Smooth muscle cell (in vitro differentiated cells): Measurements from ENCODE around the gene SFXN3. TPM values are rescaled to one million over a fixed set of nuclear protein-coding genes. Genes with fewer than 3 reads are reported as not detected.
A peak's percentile ranks its signal among the peaks of the same experiment; 100 is the strongest.

Source experiments
- DNase-seq: peaks from one replicate; lab custom pipeline; 2025; ENCODE audit not compliant: unreplicated experiment; lab: John Stamatoyannopoulos, UW
- H2AFZ ChIP-seq: fragments of 200-600 bp; sonication (generic); 2 replicates; pipeline ENCODE4 v1.6.0; 2016; ENCODE audit warnings: antibody characterized with exemption, low read depth, mild to moderate bottlenecking
- H3F3A ChIP-seq: fragments of 200-600 bp; sonication (generic); 2 replicates; pipeline ENCODE4 v1.6.0; 2017; ENCODE audit warnings: antibody characterized with exemption, low read depth
- H3K27ac ChIP-seq: fragments of 200-600 bp; sonication (generic); 2 replicates; pipeline ENCODE4 v1.5.1; 2016; ENCODE audit warnings: low read depth, mild to moderate bottlenecking
- H3K27me3 ChIP-seq: fragments of 200-600 bp; sonication (generic); 2 replicates; pipeline ENCODE4 v1.6.1; 2016; ENCODE audit warnings: low read depth, mild to moderate bottlenecking
- H3K36me3 ChIP-seq: fragments of 200-600 bp; sonication (generic); 2 replicates; pipeline ENCODE4 v1.5.1; 2016; ENCODE audit warnings: low read depth
- H3K4me1 ChIP-seq: fragments of 200-600 bp; sonication (generic); 2 replicates; pipeline ENCODE4 v1.5.1; 2016; ENCODE audit warnings: low read depth
- H3K4me2 ChIP-seq: fragments of 200-600 bp; sonication (generic); 2 replicates; pipeline ENCODE4 v1.6.0; 2016; ENCODE audit warnings: mild to moderate bottlenecking
- H3K4me3 ChIP-seq: fragments of 200-600 bp; sonication (generic); 2 replicates; pipeline ENCODE4 v1.5.1; 2016; ENCODE audit warnings: mild to moderate bottlenecking
- H3K79me2 ChIP-seq: fragments of 200-600 bp; sonication (generic); 2 replicates; pipeline ENCODE4 v1.6.0; 2016; ENCODE audit warnings: low read depth, mild to moderate bottlenecking
- H3K9ac ChIP-seq: fragments of 200-600 bp; sonication (generic); 2 replicates; pipeline ENCODE4 v1.6.0; 2016; ENCODE audit warnings: low read depth
- H3K9me3 ChIP-seq: fragments of 200-600 bp; sonication (generic); replicated peaks from 2 replicates; pipeline ENCODE4 v1.5.1; 2016; ENCODE audit warnings: low read depth
- H4K20me1 ChIP-seq: fragments of 200-600 bp; sonication (generic); 2 replicates; pipeline ENCODE4 v1.6.0; 2016; ENCODE audit warnings: low read depth
- WGBS: methylation state at CpG from one replicate; pipeline ENCODE4 v1.1.7; 2016; ENCODE audit warnings: low lambda C conversion rate; 5-methylcytosine and 5-hydroxymethylcytosine counted together
- polyA plus RNA-seq: library from polyadenylated mRNA; unstranded; fragments of >200 nt; fragmentation: Nextera tagmentation; extraction: Ambion mirVana; gene quantifications from 2 replicates; pipeline ENCODE4 v1.2.1, GENCODE V29; 2016
- total RNA-seq: library from RNA; depleted of rRNA; stranded (reverse); fragments of >200 nt; gene quantifications from 2 replicates; pipeline ENCODE4 v1.2.3, GENCODE V29; 2014
- TF ChIP-seq, protein P1 (sequence below): fragments of 200-600 bp; sonication (generic); IDR thresholded peaks from 2 replicates; pipeline ENCODE4 v1.5.1; 2017; ENCODE audit warnings: borderline replicate concordance, mild to moderate bottlenecking, antibody characterized with exemption; ENCODE audit not compliant: insufficient read depth, poor library complexity, severe bottlenecking

The SFXN3 gene
- total and polyA plus RNA-seq, 2 experiments from 2014 or later: 79.1 to 92.1 TPM

GRCh38 chr10:100984672-100985177, 46.3 kb upstream of the SFXN3 start:
- no peaks in the 10 kb centered on the region for H3F3A ChIP-seq
- H2AFZ ChIP-seq: no peak overlapping the region
- WGBS: 100% methylated on average over 2 of the region's 2 CpGs
- H3K4me1 ChIP-seq: peaks cover 9% of the 10 kb centered on the region
- peaks cover 25% of the 10 kb centered on the region for H3K79me2 ChIP-seq
- DNase-seq: no peak
- TF ChIP-seq, protein P1, sequence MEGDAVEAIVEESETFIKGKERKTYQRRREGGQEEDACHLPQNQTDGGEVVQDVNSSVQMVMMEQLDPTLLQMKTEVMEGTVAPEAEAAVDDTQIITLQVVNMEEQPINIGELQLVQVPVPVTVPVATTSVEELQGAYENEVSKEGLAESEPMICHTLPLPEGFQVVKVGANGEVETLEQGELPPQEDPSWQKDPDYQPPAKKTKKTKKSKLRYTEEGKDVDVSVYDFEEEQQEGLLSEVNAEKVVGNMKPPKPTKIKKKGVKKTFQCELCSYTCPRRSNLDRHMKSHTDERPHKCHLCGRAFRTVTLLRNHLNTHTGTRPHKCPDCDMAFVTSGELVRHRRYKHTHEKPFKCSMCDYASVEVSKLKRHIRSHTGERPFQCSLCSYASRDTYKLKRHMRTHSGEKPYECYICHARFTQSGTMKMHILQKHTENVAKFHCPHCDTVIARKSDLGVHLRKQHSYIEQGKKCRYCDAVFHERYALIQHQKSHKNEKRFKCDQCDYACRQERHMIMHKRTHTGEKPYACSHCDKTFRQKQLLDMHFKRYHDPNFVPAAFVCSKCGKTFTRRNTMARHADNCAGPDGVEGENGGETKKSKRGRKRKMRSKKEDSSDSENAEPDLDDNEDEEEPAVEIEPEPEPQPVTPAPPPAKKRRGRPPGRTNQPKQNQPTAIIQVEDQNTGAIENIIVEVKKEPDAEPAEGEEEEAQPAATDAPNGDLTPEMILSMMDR: no peak
- H3K9ac ChIP-seq: no peak overlapping the region
- no peak overlapping the region for H3K27ac ChIP-seq
- H3K4me3 ChIP-seq: no peak overlapping the region
- no peak overlapping the region for H3K4me2 ChIP-seq
- H4K20me1 ChIP-seq: no peaks in the 10 kb centered on the region
- no peaks in the 10 kb centered on the region for H3K9me3 ChIP-seq
- no peaks in the 10 kb centered on the region for H3K27me3 ChIP-seq
- H3K36me3 ChIP-seq: no peaks in the 10 kb centered on the region

DNA sequence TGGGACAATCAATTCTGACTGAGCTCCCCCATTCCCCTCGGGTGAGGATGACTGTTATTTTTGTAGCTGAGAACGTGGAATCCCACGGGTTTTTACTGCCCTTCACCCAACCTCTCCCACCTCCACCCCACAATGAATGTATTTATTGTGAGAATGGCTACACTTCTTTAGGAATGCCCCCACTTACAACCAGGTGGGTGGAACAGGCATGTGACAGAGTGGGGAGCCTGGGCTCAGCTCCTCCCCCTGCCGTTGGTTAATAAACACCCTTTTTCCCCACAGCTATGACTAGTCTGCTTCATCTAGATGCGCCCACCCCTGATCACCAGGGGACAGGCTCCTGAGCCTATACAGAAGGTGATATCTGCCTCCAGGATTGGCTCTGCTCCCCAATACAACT, 45.7 kb upstream of the SFXN3 start:
- 86% methylated on average over 5 of the region's 5 CpGs for WGBS
- peaks cover 29% of the 10 kb centered on the region for H3K79me2 ChIP-seq
- DNase-seq: no peak
- peaks cover 9% of the 10 kb centered on the region for H3K4me1 ChIP-seq
- no peaks in the 10 kb centered on the region for H3K27me3 ChIP-seq
- no peak overlapping the region for H3K27ac ChIP-seq
- H4K20me1 ChIP-seq: no peaks in the 10 kb centered on the region
- H2AFZ ChIP-seq: no peak overlapping the region
- H3K9ac ChIP-seq: no peak overlapping the region
- H3F3A ChIP-seq: no peaks in the 10 kb centered on the region
- H3K4me3 ChIP-seq: no peak overlapping the region
- no peaks in the 10 kb centered on the region for H3K36me3 ChIP-seq
- TF ChIP-seq, protein P1: no peak
- no peaks in the 10 kb centered on the region for H3K9me3 ChIP-seq
- H3K4me2 ChIP-seq: no peak overlapping the region

- DNase-seq: no peak
- Histone ChIP-seq H3K27ac (no peak overlapping the region), H3K4me2 (peak overlapping the region; percentile 96), H3K79me2 (peaks cover 29% of the 10 kb centered on the region), H3K9me3 (no peaks in the 10 kb centered on the region), H4K20me1 (no peaks in the 10 kb centered on the region), H3F3A (no peaks in the 10 kb centered on the region), H3K9ac (peak overlapping the region; percentile 60), H2AFZ (peak overlapping the region; percentile 99), H3K27me3 (no peaks in the 10 kb centered on the region), H3K4me3 (peak overlapping the region; percentile 88), H3K36me3 (no peaks in the 10 kb centered on the region), H3K4me1 (peaks cover 9% of the 10 kb centered on the region)
- WGBS: 22% methylated on average over 17 of the region's 17 CpGs
- TF ChIP-seq, protein P1: no peak
Observed at GRCh38 chr10:100986623-100986951, 44.4 kb upstream of the SFXN3 start.

DNA sequence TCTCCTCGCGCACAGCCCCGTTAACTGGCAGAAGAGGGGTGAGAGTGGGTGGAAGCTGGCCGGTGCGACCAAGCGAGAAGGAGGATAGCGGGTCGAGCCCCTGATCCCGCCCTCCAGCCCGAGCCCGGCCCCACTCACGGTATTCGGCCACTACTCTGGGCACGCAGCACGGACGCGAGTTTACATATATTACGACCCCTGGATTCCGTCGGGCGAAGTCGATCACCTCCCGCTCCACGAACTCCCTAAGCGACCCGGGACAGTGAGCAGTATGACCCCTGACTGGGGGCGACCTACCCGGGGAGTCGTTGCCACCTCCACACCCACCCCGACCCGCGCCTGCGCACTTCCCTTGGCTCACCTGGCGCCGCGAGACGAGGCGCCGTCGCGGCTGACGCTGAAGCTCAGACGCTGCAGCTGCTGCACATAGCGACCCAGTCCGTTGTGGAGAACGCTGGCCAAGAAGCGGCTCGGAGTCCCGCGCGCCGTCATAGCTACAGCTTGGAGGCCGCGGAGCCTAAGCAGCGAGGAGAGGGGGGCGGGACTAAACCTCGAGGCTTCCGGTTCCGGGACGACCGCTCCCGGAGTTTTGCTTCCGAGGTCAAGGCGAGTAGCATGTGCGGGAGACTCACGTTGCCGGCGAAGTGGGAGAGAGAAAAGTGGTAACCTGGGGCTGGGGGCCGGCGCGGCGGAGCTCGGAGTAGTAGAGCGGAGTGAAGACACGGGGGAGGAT, 43.9 kb upstream of the SFXN3 start, which contains the start of the genes MRPL43 and TWNK:
TSS of gene MRPL43 (minus strand) at position 546 of the 733 bp plus-strand sequence. CDS start at position 492, 54 bp downstream.
TSS of gene TWNK (plus strand) at position 592 of the 733 bp plus-strand sequence. CDS start 668 bp downstream, outside the sequence.
- H3K79me2 ChIP-seq: peaks cover 29% of the 10 kb centered on the region
- peak; percentile 46 for DNase-seq
- 1% methylated on average over 75 of the region's 75 CpGs for WGBS

More for the DNA sequence above, 43.9 kb upstream of the SFXN3 start, which contains the start of the genes MRPL43 and TWNK:
- Histone ChIP-seq H3K27ac (peak within 1 kb of the TSS; percentile 65), H3K4me3 (peak within 1 kb of the TSS; percentile 88), H3K9ac (peak within 1 kb of the TSS; percentile 60), H3K4me1 (peaks cover 9% of the 10 kb centered on the region), H3F3A (no peaks in the 10 kb centered on the region), H4K20me1 (no peaks in the 10 kb centered on the region), H3K9me3 (no peaks in the 10 kb centered on the region), H3K4me2 (peak within 1 kb of the TSS; percentile 96), H2AFZ (peak within 1 kb of the TSS; percentile 99), H3K36me3 (no peaks in the 10 kb centered on the region), H3K27me3 (no peaks in the 10 kb centered on the region)
- TF ChIP-seq, protein P1: no peak
